Measurements from ENCODE around the gene PIM3. TPM values are rescaled to one million over a fixed set of nuclear protein-coding genes. Genes with fewer than 3 reads are reported as not detected.
A peak's percentile ranks its signal among the peaks of the same experiment; 100 is the strongest.

The PIM3 gene
- polyA plus RNA-seq, 1 donor, result 13.4 TPM

- no peak for DNase-seq (ENCODE audit: low read depth)
Observed at GRCh38 chr22:49955581-49956417, 4.8 kb upstream of the PIM3 start.

- no peak for DNase-seq (ENCODE audit: low read depth)
Observed at GRCh38 chr22:49956418-49956770, 4.2 kb upstream of the PIM3 start.

DNA sequence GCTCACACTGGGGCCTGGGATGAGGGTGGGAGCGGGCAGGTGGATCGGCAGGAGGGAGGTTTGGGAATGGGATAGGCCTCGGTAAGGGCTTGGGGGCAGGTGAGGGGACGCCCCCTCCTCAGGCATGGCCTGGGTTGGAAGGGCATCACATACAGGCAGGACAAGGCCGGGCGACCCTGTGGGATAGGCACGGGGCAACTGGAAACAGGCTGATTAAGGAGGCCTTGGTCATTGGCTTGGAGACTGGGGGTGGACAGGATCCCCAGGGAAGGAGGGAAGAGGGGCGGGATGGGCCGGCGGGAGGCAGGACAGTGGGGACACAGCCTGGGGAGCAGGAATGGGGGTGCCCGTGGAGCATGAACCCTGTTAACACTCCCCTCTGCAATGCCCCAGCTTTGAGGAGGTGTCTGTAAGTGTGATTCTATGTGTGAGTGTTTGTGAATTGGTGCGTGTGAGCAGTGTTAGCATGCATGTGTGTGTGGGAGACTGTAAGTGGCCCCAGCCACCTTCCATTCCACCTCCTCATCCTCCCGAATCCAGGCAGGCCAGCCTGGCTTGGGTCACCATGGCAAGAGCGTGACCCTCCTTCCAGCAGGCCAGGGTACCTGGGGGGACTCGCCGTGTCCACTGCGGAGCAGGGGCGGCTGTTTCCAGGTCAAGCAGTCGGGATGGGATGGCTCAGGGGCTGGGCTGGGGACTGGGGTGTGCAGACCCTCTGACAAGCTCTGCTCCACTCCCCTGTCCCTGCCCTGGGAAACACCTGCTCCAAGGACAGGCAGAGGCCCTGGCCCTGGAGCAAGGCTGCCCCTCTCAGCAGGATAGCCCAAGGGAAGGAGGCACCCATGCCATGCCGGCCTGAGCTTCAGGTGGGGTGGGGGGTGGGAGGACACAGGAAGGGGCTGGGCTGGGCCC, 3.4 kb upstream of the PIM3 start:
- no peak for DNase-seq (ENCODE audit: low read depth)

DNA sequence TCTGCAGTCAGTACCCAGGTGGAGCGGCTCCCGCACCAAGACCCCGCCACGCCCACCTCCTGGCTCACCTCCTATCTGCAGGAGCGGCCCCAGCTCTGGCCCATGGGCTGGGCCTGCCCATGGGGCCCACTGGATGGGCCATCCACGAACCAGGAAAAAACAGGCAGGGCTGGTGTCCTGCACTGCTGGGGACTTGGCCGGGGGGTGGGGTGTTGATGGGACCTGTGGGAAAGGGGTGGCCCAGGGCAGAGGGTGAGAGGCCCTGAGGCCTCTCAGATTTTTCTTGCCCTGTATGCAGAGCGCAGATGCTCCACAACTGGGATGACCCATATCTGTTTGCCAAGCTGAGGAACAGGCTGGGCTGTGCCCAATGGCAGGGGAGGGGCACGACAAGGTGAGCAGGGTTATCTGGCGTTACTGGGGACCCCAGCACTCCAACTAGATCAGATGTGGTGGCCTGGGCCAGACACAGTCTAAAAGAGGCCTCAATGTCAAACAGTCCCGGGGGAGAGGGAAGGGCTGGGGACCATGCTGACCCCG, 2.7 kb upstream of the PIM3 start:
- DNase-seq (ENCODE audit: low read depth), result no peak

DNA sequence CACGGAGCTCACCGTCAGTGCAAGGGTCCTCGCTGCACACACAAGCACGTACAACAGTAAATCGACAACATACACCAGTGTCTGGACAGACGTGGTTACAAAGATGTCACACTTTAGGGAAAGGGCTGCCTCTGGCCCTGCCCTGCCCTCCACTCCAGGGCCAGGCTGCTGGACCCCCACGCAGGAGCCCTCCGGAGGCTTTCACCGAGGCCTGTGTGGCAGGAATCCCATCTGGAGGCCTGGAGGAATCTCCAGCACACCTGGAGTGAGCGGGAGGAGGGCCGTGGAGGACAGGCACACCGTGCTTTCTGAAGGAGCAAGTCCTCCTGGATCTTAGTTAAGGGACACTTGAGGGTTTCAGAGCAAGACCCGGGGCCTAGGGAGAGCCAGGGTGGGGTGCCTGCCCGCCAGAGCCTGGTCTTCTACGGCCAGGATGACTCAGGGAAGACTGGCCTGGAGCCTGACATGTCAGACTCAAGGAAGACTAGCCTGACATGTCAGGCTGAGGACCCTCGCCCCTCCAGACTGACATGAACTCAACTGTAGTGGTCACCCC, 2.1 kb upstream of the PIM3 start:
- no peak for DNase-seq (ENCODE audit: low read depth)

GRCh38 chr22:49958931-49959781, 1.4 kb upstream of the PIM3 start:
- DNase-seq (ENCODE audit: low read depth), result no peak

- DNase-seq (ENCODE audit: low read depth), result no peak
Observed at GRCh38 chr22:49959782-49960158, 802 bp upstream of the PIM3 start.

DNA sequence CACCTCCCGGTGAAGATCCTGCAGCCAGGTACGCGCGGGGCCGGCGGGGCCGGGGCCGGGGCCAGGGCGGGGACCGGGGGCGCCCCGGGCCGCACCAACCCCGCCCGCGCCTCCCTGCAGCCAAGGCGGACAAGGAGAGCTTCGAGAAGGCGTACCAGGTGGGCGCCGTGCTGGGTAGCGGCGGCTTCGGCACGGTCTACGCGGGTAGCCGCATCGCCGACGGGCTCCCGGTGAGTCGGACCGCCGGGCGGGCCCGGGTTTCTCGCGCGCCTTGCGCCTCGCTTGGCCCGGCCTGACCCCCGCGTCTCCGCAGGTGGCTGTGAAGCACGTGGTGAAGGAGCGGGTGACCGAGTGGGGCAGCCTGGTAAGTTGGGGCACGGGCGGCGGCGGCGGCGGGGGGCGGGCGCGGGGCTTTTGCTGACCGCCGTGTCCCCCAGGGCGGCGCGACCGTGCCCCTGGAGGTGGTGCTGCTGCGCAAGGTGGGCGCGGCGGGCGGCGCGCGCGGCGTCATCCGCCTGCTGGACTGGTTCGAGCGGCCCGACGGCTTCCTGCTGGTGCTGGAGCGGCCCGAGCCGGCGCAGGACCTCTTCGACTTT, 531 bp downstream of the PIM3 start:
- no peak for DNase-seq (ENCODE audit: low read depth)

DNA sequence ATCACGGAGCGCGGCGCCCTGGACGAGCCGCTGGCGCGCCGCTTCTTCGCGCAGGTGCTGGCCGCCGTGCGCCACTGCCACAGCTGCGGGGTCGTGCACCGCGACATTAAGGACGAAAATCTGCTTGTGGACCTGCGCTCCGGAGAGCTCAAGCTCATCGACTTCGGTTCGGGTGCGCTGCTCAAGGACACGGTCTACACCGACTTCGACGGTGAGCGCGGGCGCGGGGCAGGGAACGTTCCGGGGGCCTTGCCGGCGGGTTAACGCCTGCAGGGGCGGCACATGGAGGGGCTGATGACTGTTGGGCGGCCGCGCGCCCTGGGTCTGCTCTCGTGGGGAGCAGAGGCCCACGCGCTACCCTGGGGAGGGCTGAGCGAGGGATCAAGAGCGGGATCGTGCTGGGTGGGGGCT, 1.0 kb downstream of the PIM3 start:
- no peak for DNase-seq (ENCODE audit: low read depth)

DNA sequence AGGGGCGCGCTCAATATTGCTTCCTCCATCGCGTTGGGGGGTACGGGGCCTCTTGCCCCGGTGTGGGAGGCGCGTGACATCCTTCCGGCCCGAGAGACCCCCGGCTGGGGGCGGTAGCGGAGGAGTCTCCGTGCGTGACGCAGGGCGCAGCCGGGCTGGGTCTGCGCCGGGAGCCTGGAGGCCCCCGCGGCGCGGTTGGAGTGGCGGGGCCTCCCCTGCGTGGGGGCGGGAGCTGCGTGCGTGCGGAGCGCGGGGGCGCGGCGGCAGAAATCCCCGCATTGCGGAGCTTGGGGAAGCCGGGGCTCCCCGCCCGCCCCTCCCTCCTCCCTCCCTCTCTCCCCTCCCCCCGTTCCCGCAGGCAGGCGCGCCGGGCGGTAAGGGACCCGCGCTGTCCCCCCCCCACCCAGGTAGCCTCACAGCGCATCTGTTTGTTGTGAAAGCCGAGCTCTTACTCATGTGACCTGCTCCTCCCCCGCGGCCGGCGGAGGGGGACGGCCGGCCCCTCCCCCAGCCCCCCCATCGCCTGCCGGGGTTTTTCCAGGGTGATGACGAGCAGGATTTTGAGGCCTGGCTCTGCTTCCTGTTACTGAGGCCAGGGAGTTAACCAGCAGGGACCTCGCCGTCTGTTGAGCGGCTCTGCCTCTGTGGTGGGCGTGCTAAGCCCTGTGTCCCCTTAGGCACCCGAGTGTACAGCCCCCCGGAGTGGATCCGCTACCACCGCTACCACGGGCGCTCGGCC, 1.6 kb downstream of the PIM3 start:
- DNase-seq (ENCODE audit: low read depth), result peak; percentile 34

DNA sequence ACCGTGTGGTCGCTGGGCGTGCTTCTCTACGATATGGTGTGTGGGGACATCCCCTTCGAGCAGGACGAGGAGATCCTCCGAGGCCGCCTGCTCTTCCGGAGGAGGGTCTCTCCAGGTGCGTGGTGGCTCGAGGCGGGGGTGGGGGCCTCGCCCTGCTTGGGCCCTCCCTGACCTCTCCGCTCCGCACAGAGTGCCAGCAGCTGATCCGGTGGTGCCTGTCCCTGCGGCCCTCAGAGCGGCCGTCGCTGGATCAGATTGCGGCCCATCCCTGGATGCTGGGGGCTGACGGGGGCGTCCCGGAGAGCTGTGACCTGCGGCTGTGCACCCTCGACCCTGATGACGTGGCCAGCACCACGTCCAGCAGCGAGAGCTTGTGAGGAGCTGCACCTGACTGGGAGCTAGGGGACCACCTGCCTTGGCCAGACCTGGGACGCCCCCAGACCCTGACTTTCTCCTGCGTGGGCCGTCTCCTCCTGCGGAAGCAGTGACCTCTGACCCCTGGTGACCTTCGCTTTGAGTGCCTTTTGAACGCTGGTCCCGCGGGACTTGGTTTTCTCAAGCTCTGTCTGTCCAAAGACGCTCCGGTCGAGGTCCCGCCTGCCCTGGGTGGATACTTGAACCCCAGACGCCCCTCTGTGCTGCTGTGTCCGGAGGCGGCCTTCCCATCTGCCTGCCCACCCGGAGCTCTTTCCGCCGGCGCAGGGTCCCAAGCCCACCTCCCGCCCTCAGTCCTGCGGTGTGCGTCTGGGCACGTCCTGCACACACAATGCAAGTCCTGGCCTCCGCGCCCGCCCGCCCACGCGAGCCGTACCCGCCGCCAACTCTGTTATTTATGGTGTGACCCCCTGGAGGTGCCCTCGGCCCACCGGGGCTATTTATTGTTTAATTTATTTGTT, 2.4 kb downstream of the PIM3 start:
- no peak for DNase-seq (ENCODE audit: low read depth)

DNA sequence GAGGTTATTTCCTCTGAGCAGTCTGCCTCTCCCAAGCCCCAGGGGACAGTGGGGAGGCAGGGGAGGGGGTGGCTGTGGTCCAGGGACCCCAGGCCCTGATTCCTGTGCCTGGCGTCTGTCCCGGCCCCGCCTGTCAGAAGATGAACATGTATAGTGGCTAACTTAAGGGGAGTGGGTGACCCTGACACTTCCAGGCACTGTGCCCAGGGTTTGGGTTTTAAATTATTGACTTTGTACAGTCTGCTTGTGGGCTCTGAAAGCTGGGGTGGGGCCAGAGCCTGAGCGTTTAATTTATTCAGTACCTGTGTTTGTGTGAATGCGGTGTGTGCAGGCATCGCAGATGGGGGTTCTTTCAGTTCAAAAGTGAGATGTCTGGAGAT, 3.1 kb downstream of the PIM3 start:
- DNase-seq (ENCODE audit: low read depth), result no peak

DNA sequence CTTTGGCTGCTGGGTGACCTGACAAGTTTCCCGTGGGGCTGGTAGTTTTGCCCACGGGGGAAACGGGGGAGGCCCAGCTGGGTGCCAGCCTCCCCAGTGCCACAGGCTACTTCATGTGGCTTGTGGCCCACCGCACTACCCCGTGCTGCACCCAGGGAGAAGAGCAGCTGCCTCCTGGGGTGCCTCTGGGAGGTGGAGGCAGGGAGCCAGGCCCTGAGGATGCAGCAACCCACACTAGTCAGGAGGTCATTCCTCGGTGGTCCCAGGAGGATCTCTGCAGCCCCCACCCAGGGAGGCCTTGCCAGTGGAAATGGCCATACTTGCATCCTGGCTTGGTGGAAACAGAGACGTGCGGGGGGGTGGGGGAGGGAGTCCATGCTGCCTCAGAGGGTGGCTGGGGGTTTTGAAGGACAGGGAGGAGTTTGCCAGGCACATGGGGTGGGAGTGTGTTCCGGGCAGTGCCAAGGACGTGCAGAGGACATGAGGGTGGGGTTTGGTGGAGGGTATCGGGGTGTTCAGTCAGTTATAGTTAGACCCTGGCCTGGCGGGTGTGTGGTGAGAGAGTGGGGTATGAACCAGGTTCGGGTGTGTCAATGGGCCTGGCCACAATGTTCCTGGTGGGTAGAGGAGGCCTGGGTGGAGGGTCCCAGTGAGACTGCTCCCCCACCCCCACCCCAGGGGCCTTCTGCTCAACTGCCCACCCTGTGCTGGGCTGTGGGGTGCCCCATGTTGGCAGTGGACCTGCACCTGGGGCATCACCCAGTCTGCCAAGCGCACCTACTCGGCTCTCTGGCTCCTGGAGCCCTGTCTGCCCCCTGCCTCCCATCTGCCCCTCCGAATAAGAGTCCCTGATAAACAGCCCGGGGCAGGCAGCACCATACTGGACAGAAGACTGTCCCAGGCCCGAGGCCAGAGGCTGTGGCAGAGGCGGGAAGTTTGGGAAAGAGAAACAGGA, 3.8 kb downstream of the PIM3 start:
- no peak for DNase-seq (ENCODE audit: low read depth)

DNA sequence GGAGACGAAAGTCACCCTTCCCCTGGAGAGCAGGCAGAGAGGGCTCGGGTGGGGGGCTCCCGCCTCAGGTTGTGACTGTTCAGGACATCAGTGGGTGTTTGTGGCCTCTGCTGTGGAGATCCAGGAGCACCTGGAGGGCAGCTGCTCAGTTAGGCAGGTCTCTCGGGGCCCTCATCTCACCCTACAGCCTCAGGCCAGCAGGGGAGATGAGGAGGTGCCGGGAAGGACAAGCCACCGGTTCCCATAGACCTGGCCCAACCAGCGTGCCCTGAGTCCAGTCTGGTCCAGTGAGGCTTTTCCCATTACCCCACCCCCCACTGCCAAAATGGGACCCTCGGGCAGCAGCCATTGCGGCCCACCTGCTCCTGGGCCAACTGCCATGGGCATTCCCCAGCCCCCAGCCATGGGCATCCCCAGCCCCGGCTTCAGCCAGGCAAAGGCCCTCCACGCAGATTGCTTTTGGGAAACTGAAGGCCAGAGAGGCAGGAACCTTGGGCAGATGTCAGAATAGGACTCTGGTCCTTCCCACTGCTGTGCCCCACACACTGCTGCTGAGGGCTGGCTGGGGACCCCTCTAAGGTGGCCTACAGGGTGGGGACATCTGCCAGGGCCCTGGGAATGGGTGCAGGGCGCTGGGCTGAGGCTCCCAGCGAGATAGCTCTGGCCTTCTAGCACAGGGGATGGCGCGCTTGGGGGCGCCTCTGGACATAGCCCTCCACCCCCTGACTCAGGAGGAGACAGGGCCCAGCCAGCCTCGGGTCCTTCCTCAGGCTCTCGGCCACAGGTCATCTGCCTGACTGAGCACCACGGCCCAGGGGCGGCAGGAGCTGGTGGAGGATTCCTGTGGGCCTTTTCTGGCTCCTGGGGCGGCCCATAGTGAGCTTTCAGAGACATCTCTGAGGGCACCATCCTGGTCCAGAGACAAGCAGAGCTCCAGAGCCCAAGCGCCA, 4.8 kb downstream of the PIM3 start:
- DNase-seq (ENCODE audit: low read depth), result no peak

DNA sequence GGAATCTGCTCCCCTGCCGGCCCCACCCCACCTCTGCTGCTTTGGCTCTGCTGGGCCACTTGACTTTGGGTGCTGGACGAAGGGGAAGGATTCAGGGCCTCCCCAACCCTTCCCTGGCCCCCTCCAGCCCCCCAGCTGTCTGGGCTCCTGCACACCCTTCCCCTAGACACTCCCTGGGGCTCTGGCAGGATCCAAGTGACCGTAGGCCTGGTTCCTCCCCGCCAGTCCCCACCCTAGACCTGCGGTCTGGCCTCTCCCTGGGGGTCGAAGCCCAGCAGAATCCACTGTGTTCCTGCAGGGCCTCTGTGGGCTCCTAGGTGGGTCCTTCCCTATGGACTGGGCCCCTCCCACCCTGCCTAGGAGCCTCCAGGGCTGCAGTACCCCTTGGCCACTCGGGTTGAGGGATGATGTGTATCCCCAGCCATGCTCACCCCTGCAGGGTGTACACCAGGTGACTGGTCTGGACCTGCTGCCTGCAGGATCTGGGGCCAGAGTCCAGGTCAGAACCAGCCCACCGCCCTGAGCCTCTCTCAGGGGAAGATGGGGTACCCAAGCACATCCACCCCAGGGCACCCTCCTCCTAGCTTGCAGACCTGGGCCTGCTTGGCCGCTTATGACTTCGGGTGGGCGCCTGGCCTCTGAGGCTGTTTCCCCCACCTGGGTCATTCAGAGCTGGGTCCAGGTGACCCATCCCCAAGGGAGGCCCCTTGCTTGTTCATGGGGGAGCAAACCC, 5.6 kb downstream of the PIM3 start:
- DNase-seq (ENCODE audit: low read depth), result no peak

Data from forelimb muscle (tissue), 1 donor.